Gastrocnemius medialis (tissue), 4 donors: ENCODE measurements around the gene AP3M1.

Experiments used
- POLR2A ChIP-seq, 2 donors: fragments of 450-650 bp; IDR thresholded peaks; one replicate each; pipeline ENCODE4 v1.6.1; 2017; ENCODE audit warnings: antibody characterized with exemption in 2 of 2, mild to moderate bottlenecking in 2 of 2, moderate library complexity in 2 of 2
- TF ChIP-seq, protein P1 (sequence below), 5 experiments: fragments of 450-650 bp in 3 of 5; fragments of 200-600 bp in 2 of 5; sonication (generic) in 2 of 5; IDR thresholded peaks in 4 of 5; conservative IDR thresholded peaks in 1 of 5; 1 replicate in 4 of 5; 2 replicates in 1 of 5; pipeline ENCODE4 v1.5.1; 2016 to 2019; ENCODE audit warnings: antibody characterized with exemption in 5 of 5, mild to moderate bottlenecking in 3 of 5, moderate library complexity in 3 of 5

DNA sequence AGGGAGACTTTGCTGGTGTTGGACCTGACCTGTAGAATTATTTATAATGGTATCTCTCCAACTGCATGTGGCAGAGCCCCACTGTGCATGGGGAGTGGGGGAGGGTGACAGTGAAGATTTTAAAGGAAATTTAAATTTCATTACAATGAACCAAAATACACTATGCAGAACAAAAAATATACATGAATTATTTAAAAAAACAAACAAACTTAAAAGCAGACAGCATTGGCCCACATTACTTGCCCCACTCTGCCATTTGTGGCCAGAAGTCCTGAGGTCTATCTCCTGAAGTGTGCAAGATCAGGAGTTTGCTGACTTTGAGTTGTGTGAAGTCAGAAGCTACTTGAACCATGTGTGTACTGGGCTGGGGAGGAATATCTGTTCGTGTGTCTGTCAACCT, 40.5 kb downstream of the AP3M1 start:
- TF ChIP-seq, protein P1, sequence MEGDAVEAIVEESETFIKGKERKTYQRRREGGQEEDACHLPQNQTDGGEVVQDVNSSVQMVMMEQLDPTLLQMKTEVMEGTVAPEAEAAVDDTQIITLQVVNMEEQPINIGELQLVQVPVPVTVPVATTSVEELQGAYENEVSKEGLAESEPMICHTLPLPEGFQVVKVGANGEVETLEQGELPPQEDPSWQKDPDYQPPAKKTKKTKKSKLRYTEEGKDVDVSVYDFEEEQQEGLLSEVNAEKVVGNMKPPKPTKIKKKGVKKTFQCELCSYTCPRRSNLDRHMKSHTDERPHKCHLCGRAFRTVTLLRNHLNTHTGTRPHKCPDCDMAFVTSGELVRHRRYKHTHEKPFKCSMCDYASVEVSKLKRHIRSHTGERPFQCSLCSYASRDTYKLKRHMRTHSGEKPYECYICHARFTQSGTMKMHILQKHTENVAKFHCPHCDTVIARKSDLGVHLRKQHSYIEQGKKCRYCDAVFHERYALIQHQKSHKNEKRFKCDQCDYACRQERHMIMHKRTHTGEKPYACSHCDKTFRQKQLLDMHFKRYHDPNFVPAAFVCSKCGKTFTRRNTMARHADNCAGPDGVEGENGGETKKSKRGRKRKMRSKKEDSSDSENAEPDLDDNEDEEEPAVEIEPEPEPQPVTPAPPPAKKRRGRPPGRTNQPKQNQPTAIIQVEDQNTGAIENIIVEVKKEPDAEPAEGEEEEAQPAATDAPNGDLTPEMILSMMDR (IDR thresholded peaks at IDR 0.05 in 4 of 5, conservative IDR thresholded peaks at IDR 0.05 in 1 of 5) = no peak
- TF ChIP-seq POLR2A (IDR thresholded peaks at IDR 0.05) = no peak
